Activated CD4-positive, CD25-positive, alpha-beta regulatory T cell treated with anti-CD3 and anti-CD28 coated beads, Interleukin-2, amount 50 U/mL, for 16 hours (primary cell): ENCODE results near the gene FDXR.

Experiments used
- DNase-seq: peaks from one replicate; pipeline ENCODE4 v3.0.0-alpha.2; 2020; ENCODE audit warnings: low read depth, low spot score

FDXR gene

DNA sequence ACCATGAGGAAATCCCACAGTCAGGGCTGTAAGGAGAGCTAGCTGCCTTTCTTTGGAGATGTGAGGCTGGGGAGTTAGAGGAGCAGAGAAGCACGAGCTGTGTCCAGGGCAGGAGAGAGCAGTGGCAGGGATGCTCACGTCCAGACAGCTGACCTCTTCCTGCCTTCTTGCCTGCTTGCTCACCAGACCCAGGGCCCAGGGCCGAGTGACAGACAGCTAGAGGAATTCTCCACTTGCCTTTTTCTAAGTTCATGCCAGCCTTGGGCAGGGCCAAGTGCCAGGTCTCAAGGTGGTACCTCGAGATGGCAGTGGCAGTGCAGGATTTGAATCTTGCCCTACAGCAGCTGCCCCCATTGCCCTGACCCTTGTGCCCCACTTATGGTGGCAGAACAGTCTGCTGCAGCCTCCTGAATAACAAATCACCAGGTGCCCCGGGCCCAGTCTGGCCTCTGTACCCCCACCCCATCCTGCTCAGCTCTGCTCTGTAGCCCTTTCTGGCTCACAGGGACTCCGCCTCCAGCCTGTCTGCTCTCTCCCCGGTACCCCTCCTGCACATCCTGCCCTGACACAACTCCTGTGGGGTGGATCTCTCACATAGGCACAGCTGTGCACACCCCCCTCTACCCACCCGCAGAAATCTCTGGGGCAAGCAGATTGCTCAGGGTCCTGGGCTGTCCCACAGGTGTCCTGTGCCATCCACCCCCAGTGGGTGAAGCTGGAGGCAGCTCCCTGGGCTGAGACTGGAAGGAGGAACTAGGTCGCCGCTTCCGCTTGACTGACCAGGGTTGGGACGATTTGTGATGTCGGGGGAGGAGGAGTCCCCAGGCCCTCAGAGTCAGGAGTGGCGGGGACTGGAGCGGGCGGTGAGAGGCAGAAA is 39.1 kb downstream of the FDXR start:
- DNase-seq: no peak

DNA sequence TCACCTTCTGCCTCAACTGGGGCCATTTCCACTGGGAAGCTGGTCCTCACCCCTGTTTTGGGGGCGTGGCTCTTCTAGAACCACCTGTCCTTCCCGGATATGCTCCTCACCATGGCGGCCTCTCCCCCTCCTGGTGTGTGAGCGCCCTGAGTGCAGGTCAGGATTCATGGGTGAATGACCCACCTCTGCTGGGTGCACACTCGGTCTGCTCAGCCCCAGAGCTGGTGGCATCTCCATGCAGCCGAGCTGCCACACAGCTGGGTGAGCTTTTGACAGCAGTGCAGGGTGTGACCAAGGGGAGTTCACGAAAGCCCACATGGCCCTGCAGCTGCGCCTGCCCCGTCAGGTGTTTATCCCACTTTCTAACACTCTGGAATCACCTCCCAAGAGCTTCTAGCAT is 40.4 kb downstream of the FDXR start:
- DNase-seq: no peak

DNA sequence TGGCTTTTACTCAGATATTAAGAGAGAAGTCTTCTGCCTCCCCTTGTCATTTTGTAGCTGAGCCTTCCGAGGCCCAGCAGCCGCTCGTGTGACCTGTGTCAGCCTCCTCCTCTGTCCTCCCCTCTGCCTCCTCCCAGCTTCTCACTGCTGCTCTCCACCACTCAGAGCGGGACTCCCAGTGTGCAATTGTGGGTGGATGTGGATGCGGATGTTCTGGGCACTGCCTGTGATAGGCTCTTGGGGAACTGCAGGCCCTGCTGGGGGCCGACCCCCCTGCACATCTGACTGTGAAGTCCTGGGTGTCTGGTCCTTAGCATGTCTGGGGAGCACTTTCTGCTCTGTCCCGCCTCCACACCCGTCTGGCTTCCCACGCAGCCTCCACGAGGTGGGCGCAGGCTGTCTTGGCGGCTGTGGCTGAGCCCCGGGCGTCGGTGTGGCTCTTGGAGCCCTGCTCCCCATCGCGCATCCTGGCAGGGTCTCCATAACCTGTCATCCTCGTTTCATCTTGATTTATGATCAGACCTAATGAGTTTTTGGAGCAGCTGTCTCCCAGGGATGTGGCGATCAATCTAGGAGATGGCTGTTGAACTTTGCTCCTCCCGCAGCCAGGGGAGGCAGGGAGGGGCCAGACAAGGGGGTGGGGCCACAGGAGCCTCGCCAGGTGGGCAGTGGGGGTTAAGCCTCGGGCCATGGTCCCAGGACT is 41.2 kb downstream of the FDXR start:
- no peak for DNase-seq

DNA sequence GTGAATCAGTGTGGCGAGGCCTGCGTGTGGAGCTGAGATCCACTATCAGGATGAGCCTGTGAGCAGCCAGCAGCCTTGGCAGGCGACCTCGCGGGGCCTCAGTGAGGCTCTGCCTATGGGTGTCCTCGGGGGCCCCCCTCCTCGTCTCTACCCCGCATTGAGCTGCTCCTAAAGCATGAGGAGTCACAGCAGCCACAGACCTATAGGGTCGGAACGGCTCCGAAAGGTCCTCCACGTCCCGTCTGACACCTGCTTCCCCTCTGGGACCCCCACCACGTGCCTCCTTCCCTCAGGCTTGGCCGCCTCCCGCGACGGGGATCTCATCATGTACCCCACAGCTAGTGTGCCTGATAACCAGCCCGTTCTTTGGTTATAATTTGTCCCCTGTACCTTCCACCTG is 41.9 kb downstream of the FDXR start:
- no peak for DNase-seq

DNA sequence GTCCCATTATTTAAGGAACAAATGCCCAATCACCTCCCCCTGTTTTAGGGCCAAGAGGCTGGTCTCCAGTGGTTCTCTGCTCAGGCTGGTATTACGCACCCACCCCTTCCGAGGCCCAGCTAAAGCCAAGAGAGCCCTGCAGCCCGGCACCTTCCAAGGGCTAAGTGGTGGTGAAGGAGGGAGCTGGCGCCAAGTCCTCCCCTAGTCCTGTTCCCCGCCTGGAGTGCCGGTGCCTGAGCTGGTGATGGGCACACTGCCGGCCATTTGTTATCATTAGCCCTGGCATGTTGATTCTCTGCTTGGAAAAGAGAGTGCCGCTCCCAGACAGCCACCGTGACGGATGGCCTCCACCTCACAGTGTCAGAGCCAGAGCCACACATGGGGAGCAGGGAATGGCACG is 45.0 kb downstream of the FDXR start:
- DNase-seq: no peak

DNA sequence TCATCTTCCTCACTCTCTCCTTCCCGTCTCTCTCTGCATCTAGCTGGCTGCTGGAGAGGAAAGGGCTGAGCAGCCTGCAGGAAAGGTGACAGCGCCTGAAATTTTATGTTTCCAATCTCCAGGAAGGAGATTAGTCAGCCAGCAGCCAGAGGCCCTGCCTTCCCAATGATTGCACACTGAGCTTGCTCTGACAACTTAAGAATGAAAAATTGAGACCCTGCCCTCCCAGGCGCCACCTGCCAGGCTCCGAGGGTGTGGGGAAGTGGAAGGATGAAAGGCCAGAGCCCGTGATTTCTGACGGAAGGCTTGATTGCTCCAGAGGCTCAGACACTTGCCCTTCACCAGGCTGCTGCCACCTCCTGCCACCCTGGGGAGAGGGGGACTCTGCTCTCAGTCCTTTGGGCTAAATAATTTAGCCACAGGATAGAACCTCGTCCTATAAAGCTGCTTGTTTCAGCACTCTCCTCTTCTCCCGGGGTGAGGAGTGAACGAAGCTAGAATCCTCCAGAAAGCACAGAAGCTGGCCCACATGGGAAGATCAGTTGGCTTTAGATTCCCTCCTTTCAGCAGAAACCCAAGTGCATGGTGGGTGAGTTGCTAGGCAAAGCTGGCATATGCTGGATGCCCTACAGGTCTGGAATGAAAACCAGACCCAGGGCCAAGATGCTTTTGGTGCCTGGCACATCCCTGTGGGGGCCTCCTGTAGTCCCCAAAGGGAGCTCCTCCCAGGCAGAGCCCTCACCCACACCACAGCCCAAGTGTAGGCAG is 46.7 kb downstream of the FDXR start:
- no peak for DNase-seq

DNA sequence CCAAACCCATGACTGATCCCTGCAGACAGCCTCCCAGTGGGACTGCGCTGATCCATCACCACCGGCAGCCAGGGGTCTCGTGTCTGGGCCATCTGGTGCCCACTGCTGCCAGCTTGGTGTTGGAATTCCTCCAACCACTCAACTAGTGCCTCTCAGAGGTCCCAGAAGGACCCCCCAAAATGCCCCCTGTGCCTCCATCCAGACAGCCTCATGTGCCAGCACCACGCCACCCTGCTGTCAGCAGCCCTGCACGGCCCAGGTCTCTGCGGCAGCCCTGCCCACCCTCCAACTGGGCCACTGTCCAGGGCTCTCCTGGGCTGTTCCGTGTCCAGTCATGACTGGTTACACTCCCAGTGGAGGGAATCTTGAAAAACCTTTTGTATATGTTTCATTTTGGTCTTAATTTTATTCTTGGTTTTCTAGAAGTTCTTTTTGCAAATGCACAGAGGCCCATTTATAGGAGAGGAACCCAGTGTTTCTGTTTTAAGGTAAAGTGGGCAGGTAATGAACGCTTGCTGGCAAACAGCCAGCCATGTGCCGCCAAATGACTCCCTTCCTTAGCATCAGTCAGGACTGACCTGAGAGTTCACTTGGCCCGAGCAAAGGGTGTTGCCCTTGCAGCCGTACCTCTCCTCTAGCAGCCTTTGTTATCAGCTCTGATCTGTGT is 47.7 kb downstream of the FDXR start:
- no peak for DNase-seq

DNA sequence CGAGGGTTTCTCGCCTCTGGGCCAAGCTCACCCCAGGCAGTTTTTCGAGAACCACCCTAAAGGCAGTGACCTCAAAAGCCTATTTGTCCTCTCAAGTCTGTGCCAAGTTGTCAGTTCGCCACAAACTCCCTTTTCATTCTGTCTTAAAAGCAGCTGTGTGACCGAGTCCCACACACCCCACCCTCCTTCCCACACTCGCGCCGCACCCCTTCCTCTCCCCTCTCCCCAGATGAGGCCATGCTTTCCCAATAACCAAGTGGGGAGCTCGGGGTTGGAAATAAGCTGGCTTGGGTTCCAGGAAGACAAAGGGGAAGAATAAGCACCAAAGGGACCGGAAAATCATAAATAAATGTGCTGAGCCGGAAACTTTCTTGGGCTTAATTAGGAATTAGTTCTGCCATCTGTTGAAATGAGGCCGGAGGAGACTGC is 49.8 kb downstream of the FDXR start:
- no peak for DNase-seq

DNA sequence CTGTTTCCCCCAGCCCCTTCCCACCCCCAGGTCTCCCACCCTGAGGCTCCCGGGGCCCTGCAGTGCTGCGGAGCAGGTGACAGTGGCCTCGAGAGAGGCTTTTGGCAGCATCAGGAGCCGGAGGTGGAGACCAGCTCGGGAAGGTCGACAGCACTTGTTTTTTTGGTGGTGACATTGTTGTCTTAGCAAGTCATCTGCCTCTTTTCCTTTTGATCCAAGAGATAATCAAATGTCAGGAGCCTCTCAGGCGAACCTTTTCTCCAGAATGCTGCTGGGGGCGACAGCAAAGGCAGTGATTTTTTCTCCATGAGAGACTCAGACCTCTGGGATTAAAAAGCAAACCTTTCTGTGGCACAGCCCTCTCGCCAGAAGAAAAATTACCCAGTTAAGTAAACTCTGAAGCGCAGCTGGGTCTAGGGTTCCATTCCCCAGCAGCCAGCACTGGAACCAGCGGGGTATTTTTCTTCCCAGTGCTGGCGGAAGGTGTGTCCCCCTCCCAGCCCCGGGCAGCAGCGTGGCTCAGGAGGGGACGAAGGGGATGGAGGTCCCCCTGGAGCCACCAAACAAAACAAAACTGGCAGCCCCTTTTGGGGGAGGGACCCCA is 50.4 kb downstream of the FDXR start:
- DNase-seq: no peak

DNA sequence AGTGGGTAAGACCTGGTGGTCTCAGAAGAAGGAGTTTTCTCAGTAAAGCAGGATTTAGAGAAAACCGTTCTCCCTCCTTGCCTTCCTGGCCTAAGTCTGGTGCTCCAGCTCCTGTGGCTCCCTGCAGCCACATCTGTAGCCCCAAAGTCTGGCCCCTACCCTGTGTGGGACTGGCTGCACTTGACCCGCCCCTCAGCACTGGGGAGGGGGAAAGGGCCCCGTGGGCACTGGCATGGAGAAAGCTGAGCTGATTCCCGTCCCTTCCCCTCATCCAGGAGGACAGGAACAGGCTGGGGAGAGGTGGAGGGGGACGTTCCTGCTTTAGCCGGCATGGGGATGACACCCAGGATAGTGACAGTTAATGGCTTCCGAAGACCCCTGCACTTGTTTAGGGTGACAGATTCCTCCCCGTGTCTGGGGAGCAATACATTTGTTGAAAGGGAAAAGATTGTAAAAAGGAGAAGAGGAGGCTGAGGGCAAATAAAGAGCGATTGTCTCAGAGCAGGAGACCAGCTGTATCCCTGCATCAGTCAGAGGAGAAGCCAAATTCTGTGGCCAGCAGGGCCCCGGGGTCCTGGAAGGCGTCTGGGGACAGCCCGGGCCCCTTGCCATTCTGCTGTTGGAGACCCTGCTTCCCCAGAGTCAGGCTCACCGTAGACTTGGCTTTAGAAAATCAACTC is 51.0 kb downstream of the FDXR start:
- no peak for DNase-seq

DNA sequence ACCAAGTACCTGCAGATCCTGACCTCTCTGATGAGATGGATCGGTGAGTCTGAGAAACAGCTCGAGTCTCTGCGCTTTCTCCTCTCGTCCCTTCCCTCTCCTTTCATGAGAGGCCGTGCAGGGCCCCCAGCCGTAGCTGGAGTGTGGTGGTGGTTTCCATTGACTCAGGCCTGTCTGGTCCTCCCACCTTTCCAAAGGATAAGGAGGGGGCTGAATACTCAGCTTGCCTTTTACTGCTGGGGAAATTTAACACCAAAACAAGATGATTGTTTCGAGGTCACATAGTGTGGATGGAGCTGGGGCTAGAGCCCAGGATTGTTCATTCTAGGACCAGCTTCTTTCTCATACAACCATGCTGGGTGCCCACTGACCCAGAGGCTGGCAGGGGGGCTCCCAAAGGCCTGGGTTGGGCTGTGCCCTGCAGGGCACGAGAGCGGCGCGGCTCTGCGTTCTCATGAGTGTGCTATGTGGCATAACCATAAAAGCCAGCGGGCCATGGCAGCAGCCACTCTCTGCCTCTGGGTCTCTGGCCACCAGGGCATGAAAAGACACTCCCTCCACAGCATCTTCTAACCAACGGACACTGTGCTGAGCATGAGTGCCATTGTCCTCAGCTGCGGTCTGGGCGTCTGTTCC is 52.9 kb downstream of the FDXR start:
- DNase-seq: no peak

DNA sequence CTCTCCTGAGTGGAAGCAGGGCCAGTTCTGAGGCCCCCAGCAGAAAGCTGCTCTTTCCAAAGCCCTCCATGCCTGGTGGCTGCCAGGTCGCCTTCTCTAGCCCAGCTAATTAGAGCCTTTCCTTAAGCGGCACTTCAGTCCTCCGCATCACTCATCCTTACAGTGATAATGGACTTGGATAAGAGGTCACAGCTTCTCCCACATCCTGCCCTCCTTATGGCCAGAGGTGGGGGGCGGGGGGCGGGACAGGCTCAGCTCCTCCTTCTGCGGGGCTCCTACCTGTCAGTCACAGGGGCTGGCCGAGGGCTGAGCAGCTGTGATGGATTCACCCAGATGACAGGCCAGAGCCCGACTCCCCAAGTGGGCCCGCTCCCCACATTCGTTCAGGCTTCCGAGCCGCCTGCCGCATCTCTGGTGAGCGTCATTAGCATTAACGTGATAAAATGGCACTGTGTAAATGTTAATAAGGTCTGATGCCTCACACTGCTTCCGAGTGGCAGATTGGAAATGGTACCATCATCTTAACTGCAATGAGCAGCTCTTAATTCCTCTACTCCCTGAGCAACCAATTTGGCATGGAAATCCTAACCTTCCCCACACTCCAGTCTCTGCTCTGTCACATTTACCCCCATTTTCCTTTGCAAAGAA is 54.4 kb downstream of the FDXR start:
- no peak for DNase-seq

DNA sequence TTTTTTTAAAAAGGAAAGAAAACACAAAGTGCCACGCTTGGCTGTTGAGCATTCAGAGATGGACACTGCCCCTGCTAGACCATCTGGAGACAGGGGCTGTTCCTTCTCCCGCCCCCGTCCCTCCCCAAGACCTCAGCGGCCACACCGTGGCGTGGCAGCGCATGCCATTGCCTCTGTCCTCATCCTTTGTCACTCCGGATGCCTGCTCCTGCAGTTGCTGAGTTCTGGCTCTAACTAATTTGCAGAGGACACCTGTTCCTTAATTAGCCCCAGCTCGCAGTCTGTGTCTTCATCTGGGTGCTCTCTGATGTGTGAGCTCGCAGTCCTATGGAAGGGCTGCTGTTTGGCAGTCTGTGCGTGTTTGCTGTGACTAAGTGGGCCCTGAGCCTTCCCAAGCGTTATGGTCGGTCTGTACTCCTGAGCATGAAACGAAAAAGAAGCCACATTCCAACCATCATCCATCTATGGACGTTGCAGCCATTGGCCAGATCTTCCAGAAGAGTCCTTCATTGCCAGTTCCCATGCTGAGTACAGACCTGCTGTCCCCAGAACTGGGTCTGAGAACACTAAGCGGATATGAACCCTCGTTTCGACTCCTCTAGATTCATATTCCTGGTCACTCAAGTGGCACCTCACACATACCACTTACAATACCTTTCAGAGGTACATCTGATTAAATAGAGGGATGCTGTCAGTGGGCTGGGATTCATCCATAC is 55.7 kb downstream of the FDXR start:
- DNase-seq: no peak

DNA sequence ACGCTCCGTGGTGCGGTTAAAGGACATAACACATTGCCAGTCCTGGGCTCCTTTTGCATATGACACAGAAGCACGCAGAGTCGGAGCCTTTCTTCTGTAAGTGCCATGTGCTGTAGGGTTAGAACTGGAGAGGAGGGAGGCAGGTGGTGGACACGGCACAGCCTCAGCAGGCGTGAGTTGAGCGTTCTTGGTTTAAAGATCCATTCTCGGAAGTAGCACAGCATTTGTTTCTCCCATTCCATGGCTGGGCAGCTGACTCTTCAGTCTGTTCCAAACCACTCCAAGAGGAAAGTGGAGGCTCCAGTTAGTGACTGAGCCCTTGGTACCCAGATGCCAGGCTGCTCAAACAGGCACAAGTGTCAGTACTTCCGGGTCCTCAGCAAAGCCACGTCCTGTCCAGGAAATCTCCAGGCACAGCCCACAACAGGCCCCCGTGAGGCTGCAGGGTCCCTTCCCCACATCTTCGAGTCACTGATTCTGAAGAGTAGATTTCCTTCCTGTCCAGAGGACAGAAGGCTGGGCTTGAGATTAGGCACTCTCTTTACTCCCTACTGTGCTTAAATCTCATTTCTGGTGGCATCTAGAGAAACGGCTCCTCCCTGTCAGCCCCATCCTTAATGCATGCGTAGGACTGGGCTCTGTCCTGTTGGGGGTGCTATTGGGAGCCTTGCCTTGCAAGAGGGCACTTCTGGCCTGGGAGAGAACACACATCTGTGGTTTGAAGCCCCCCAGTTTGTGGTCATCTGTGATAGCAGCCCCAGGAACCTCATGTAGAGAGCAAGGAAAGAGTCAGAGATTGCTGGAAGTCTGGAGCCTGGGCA is 57.0 kb downstream of the FDXR start:
- no peak for DNase-seq

DNA sequence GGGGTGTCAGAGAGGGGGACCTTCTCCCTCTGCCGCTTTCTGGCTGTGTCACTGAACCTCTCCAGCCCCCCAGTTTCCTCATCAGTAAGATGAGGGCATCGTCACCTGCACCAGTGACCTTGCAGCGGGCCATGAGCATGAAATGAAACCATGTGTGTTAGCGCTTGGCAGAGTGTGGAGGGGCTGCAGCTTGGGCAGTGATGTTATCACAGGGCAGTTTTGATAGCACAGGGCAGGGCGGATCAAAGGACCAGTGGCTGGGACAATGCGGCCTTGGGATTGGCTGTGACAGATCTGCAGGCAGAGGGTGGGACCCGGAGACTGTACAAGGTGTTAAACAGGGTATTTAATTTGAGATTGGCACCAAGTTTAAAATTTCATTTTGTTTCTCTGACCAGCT is 57.7 kb downstream of the FDXR start:
- no peak for DNase-seq

DNA sequence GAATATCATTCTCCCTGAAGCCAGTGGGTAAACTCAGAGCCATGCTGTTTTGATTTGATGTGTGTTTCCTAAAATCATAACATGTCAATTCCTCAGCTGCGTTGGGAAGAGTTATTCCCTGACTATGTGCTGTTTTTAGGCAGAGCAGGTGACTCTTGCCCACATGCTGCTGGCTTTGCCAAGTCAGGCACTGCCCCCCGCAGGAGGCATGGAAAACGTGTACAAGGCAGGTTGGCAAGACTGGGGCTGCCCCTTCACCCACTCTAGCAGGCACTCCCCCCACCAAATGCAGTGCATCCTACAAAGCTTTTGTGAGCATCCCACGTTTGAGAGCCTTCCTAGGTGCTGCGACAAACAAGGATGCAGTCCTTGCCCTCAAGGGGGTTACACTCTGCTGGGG is 58.3 kb downstream of the FDXR start:
- no peak for DNase-seq
